HepG2 (cell line): ENCODE measurements around the gene RPS19. TPM values are rescaled to one million over a fixed set of nuclear protein-coding genes. Genes with fewer than 3 reads are reported as not detected.

Experiments used
- AHDC1 ChIP-seq: sonication (generic); formaldehyde crosslinking; IDR thresholded peaks from 2 replicates; pipeline ENCODE4 v1.5.1; 2020; ENCODE audit warnings: mild to moderate bottlenecking, missing genetic modification reagents, borderline replicate concordance
- ATF3 ChIP-seq: sonication (generic); formaldehyde crosslinking; IDR thresholded peaks from 2 replicates; pipeline ENCODE4 v1.4.0; 2020; ENCODE audit warnings: missing genetic modification reagents
- ETV5 ChIP-seq: IDR thresholded peaks from 2 replicates; pipeline ENCODE4 v1.6.1; 2018; ENCODE audit warnings: missing biosample characterization, missing genetic modification reagents, inconsistent platforms, borderline replicate concordance
- GABPA ChIP-seq, 2 experiments: IDR thresholded peaks; 2 replicates each; pipeline ENCODE4 v1.6.1; 2011 to 2016; ENCODE audit warnings: low read depth in 2 of 2, low read length in 1 of 2, missing biosample characterization in 1 of 2, missing genetic modification characterization in 1 of 2
- HMGXB4 ChIP-seq, 2 experiments: sonication (generic) in 1 of 2; formaldehyde crosslinking in 1 of 2; IDR thresholded peaks; 2 replicates each; pipeline versions ENCODE4 v1.4.0 to v1.6.1; 2018 to 2020; ENCODE audit warnings: missing genetic modification reagents in 2 of 2, borderline replicate concordance in 1 of 2, low read depth in 1 of 2, mild to moderate bottlenecking in 1 of 2, missing biosample characterization in 1 of 2
- MEF2D ChIP-seq: sonication (generic); formaldehyde crosslinking; IDR thresholded peaks from 2 replicates; pipeline ENCODE4 v1.5.1; 2020; ENCODE audit warnings: mild to moderate bottlenecking, missing genetic modification reagents
- NR1H2 ChIP-seq: sonication (generic); formaldehyde crosslinking; IDR thresholded peaks from 2 replicates; pipeline ENCODE4 v1.8.1; 2022; ENCODE audit warnings: low read depth, missing genetic modification reagents, borderline replicate concordance
- PCBP1 ChIP-seq: fragments of 200-400 bp; formaldehyde crosslinking; IDR thresholded peaks from 2 replicates; pipeline ENCODE4 v1.6.1; 2017; ENCODE audit warnings: mild to moderate bottlenecking, low read depth, low read length, borderline replicate concordance
- RARA ChIP-seq: IDR thresholded peaks from 2 replicates; pipeline ENCODE4 v1.6.1; 2016; ENCODE audit warnings: missing genetic modification reagents, missing compliant biosample characterization
- RBM22 ChIP-seq: fragments of 200-400 bp; formaldehyde crosslinking; optimal IDR thresholded peaks from 2 replicates; pipeline ENCODE3; 2017; ENCODE audit warnings: mild to moderate bottlenecking, low read length, moderate library complexity
- ZBTB38 ChIP-seq: sonication (generic); formaldehyde crosslinking; IDR thresholded peaks from 2 replicates; pipeline ENCODE4 v1.5.1; 2020; ENCODE audit warnings: mild to moderate bottlenecking, missing genetic modification reagents
- ZC3H4 ChIP-seq: sonication (generic); formaldehyde crosslinking; IDR thresholded peaks from 2 replicates; pipeline ENCODE4 v1.4.0; 2020; ENCODE audit warnings: missing genetic modification reagents, borderline replicate concordance
- ZNF326 ChIP-seq: sonication (generic); formaldehyde crosslinking; IDR thresholded peaks from 2 replicates; pipeline ENCODE4 v1.4.0; 2020; ENCODE audit warnings: missing genetic modification reagents, borderline replicate concordance
- ZNF747 ChIP-seq: sonication (generic); formaldehyde crosslinking; IDR thresholded peaks from 2 replicates; pipeline ENCODE4 v1.8.1; 2023; ENCODE audit warnings: missing genetic modification reagents, mild to moderate bottlenecking, borderline replicate concordance
- ZNF75D ChIP-seq: sonication (generic); formaldehyde crosslinking; IDR thresholded peaks from 2 replicates; pipeline ENCODE4 v1.8.1; 2023; ENCODE audit warnings: missing genetic modification reagents, mild to moderate bottlenecking, borderline replicate concordance
- polyA plus RNA-seq, 8 experiments: library from polyadenylated mRNA; depleted of rRNA in 3 of 8; stranded (reverse) in 7 of 8; unstranded in 1 of 8; fragments of >200 nt; fragmentation: Illumina TruSeq in 4 of 8; extraction: Trizol in 4 of 8; gene quantifications; 2 replicates each; pipeline versions ENCODE4 v1.2.1 to v1.2.3, GENCODE V29; 2011 to 2016; ENCODE audit warnings: low read depth in 4 of 8, missing spikeins in 1 of 8, mixed read lengths in 1 of 8; ENCODE audit not compliant: insufficient read depth in 1 of 8
- total RNA-seq, 5 experiments: library from RNA; depleted of rRNA; stranded (reverse); fragments of >200 nt; fragmentation: Illumina TruSeq; extraction: Trizol; gene quantifications; 2 replicates each; pipeline ENCODE4 v1.2.3, GENCODE V29; 2016; ENCODE audit warnings: low read depth in 1 of 5
- TF ChIP-seq, protein P1 (sequence below): IDR thresholded peaks from 2 replicates; pipeline ENCODE4 v1.6.1; 2016; ENCODE audit warnings: missing compliant biosample characterization, missing genetic modification reagents, borderline replicate concordance

Gene RPS19
- total and polyA plus RNA-seq, 2 of the 13 experiments (the other 11 are each of a cell fraction or from before 2014, with no cell fraction given), result 1,983 to 4,758 TPM

- TF ChIP-seq AHDC1 (CRISPR knock-in tag), result peak; percentile 43; the same call in 1 of the 2 replicates
- peak; percentile 78; the same call in 1 of the 2 replicates for TF ChIP-seq ETV5 (CRISPR knock-in tag)
- no peak for TF ChIP-seq ZNF326 (CRISPR knock-in tag)
- TF ChIP-seq NR1H2 (CRISPR knock-in tag), result no peak
- TF ChIP-seq ZBTB38 (CRISPR knock-in tag), result peak; percentile 61; the same call in 1 of the 2 replicates
- TF ChIP-seq MEF2D (CRISPR knock-in tag), result peak; percentile 28; the same call in 1 of the 2 replicates
- TF ChIP-seq RBM22, result no peak
- peak; percentile 64 for TF ChIP-seq PCBP1
- no peak for TF ChIP-seq GABPA (IDR thresholded peaks at IDR 0.05; ENCODE audit: low read depth, low read length)
- peak; percentile 40; the same call in 1 of the 2 replicates for TF ChIP-seq GABPA (CRISPR knock-in tag; IDR thresholded peaks at IDR 0.05; ENCODE audit: low read depth)
- TF ChIP-seq ZNF747 (CRISPR knock-in tag), result peak; percentile 77; the same call in 1 of the 2 replicates
- peak; percentile 83 for TF ChIP-seq ATF3 (CRISPR knock-in tag)
- TF ChIP-seq, protein P1, sequence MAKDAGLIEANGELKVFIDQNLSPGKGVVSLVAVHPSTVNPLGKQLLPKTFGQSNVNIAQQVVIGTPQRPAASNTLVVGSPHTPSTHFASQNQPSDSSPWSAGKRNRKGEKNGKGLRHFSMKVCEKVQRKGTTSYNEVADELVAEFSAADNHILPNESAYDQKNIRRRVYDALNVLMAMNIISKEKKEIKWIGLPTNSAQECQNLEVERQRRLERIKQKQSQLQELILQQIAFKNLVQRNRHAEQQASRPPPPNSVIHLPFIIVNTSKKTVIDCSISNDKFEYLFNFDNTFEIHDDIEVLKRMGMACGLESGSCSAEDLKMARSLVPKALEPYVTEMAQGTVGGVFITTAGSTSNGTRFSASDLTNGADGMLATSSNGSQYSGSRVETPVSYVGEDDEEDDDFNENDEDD (CRISPR knock-in tag), result peak; percentile 13; the same call in 1 of the 2 replicates
- no peak; the same call in 1 of the 2 replicates for TF ChIP-seq ZC3H4 (CRISPR knock-in tag)
- peak; percentile 34 to 67; a peak in 2 of 4 replicates for TF ChIP-seq HMGXB4 (CRISPR knock-in tag; IDR thresholded peaks at IDR 0.05; ENCODE audit: borderline replicate concordance in 1 of 2, low read depth in 1 of 2)
- TF ChIP-seq RARA, result peak; percentile 58
- TF ChIP-seq ZNF75D, result no peak
Measured at GRCh38 chr19:41887711-41888382, 27.8 kb downstream of the RPS19 start (continued).
